HFF-Myc (cell line): ENCODE results near the gene AP2A2.

Experiments used
- DNase-seq: peaks from one replicate; pipeline ENCODE4 v3.0.0-alpha.2; 2011; ENCODE audit warnings: low read depth; ENCODE audit errors: extremely low read depth
- H3K4me3 ChIP-seq: replicated peaks from 2 replicates; pipeline ENCODE4 v1.5.1; 2011; ENCODE audit warnings: low read depth, mild to moderate bottlenecking, control low read depth, low read length
- CTCF ChIP-seq: IDR thresholded peaks from 2 replicates; pipeline ENCODE4 v1.5.1; 2012; ENCODE audit warnings: mild to moderate bottlenecking, low read depth, low read length, control low read depth; ENCODE audit errors: missing control alignments

AP2A2 gene

GRCh38 chr11:913043-913442 lies 12.6 kb upstream of the AP2A2 start:
- no peak for TF ChIP-seq CTCF
- H3K4me3 ChIP-seq, result no peak overlapping the region
- DNase-seq, result no peak

GRCh38 chr11:914204-914603 lies 11.5 kb upstream of the AP2A2 start:
- no peak for DNase-seq
- H3K4me3 ChIP-seq, result no peak overlapping the region
- no peak for TF ChIP-seq CTCF

- DNase-seq, result no peak
- no peak overlapping the region for H3K4me3 ChIP-seq
- TF ChIP-seq CTCF, result no peak
Observed at GRCh38 chr11:914747-915501, 10.7 kb upstream of the AP2A2 start.

- DNase-seq, result no peak
- no peak overlapping the region for H3K4me3 ChIP-seq
- TF ChIP-seq CTCF, result no peak
Observed at GRCh38 chr11:917426-917825, 8.2 kb upstream of the AP2A2 start.

GRCh38 chr11:921921-922678 lies 3.6 kb upstream of the AP2A2 start:
- no peak for DNase-seq
- no peak overlapping the region for H3K4me3 ChIP-seq
- TF ChIP-seq CTCF, result no peak

- no peak overlapping the region for H3K4me3 ChIP-seq
- no peak for TF ChIP-seq CTCF
- no peak for DNase-seq
Observed at GRCh38 chr11:923691-924405, 1.8 kb upstream of the AP2A2 start.
